GM13977 (cell line): Measurements from ENCODE around the gene NUP133.
"Not testable (repeated sequence)": the region's sequence is repeated elsewhere in the genome, so short reads cannot be mapped to it uniquely, and the experiment has no call there.

Experiments used
- DNase-seq: peaks from one replicate; pipeline ENCODE4 v3.0.0; 2012; ENCODE audit warnings: low spot score
- in situ Hi-C: fragments of 300-500 bp; cut with MboI; formaldehyde crosslinking; loops from one replicate; pipeline ENCODE4 v1.12.0; 2022; ENCODE audit warnings: low sequenced_read_pairs, low pct_unique_long_range_greater_than_20kb, mixed read lengths, inconsistent platforms; ENCODE audit not compliant: unreplicated experiment
- TF ChIP-seq, protein P1 (sequence below): IDR thresholded peaks from 2 replicates; pipeline ENCODE4 v1.5.1; 2012; ENCODE audit warnings: mild to moderate bottlenecking, control low read depth; ENCODE audit not compliant: insufficient read depth; ENCODE audit errors: extremely low read depth, missing control alignments

The NUP133 gene

GRCh38 chr1:229535230-229535629 is 27.1 kb upstream of the NUP133 start:
- TF ChIP-seq, protein P1, sequence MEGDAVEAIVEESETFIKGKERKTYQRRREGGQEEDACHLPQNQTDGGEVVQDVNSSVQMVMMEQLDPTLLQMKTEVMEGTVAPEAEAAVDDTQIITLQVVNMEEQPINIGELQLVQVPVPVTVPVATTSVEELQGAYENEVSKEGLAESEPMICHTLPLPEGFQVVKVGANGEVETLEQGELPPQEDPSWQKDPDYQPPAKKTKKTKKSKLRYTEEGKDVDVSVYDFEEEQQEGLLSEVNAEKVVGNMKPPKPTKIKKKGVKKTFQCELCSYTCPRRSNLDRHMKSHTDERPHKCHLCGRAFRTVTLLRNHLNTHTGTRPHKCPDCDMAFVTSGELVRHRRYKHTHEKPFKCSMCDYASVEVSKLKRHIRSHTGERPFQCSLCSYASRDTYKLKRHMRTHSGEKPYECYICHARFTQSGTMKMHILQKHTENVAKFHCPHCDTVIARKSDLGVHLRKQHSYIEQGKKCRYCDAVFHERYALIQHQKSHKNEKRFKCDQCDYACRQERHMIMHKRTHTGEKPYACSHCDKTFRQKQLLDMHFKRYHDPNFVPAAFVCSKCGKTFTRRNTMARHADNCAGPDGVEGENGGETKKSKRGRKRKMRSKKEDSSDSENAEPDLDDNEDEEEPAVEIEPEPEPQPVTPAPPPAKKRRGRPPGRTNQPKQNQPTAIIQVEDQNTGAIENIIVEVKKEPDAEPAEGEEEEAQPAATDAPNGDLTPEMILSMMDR: no peak
- in situ Hi-C loops: no loop called here

GRCh38 chr1:229531326-229531725 is 23.2 kb upstream of the NUP133 start:
- DNase-seq: no peak
- in situ Hi-C loops: no loop called here
- TF ChIP-seq, protein P1: no peak

More at GRCh38 chr1:229535230-229535629, 27.1 kb upstream of the NUP133 start:
- no peak for DNase-seq

DNA sequence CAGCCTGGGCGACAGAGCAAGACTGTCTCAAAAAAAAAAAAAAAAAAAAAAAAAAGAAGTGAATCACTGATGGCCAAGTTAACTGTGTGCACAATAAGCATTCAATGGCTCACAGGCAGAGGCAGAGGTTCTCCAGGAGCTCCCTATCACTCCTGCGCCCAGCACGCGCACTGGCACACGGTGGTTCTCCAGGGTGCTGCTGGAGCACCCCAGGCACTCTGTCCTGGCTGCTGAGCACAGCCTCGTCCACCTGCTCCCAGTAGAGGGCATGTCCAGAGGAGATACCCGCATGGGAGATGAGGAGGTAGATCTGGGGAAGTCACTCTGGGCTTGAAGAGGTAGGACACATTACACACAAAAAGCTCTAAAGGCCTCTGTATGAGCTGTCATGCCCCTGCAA is 21.5 kb upstream of the NUP133 start:
- TF ChIP-seq, protein P1: no peak
- no peak for DNase-seq
- in situ Hi-C loops: no loop called here

DNA sequence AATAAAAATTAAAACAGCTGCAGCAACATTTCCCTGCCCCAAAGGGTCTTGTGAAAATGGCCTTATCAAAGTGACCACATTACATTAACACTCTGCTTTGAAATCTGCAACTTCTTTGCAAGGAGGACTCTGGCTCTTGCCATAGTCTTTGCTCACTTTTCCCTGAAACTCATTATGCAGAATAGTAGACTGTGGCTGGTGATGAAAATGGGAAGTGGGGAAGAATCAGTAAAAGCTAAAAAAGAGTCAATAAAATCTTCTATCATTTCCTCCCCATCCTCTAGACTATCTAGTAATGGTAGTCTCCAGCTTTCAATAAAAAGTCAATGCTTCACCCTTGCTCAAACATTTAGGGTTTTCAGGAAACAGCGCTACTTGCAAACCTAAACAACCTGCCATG is 18.6 kb upstream of the NUP133 start:
- no peak for DNase-seq
- in situ Hi-C loops: no loop called here
- TF ChIP-seq, protein P1: no peak

GRCh38 chr1:229523052-229523451 is 14.9 kb upstream of the NUP133 start:
- in situ Hi-C loops: no loop called here
- DNase-seq: no peak
- TF ChIP-seq, protein P1: no peak

GRCh38 chr1:229514578-229515275 is 6.6 kb upstream of the NUP133 start:
- in situ Hi-C loops: no loop called here
- peak; percentile 52 for DNase-seq

DNA sequence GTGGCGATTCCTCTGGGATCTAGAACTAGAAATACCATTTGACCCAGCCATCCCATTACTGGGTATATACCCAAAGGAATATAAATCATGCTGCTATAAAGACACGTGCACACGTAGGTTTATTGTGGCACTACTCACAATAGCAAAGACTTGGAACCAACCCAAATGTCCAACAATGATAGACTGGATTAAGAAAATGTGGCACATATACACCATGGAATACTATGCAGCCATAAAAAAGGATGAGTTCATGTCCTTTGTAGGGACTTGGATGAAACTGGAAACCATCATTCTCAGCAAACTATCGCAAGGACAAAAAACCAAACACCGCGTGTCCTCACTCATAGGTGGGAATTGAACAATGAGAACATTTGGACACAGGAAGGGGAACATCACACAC is 3.5 kb upstream of the NUP133 start:
- in situ Hi-C loops, DNase-seq: not testable (repeated sequence)

More at GRCh38 chr1:229514578-229515275, 6.6 kb upstream of the NUP133 start:
- TF ChIP-seq, protein P1: peak; percentile 76

DNA sequence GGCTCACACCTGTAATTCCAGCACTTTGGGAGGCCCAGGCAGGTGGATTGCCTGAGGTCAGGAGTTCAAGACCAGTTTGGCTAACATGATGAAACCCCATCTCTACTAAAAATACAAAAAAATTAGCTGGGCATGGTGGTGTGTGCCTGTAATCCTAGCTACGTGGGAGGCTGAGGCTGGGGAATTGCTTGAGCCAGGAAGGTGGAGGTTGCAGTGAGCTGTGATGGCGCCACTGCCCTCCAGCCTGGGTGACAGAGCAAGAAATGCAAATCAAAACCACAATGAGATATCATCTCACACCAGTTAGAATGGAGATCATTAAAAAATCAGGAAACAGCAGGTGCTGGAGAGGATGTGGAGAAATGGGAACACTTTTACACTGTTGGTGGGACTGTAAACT is 3.1 kb upstream of the NUP133 start:
- DNase-seq, in situ Hi-C loops: not testable (repeated sequence)
